IPS DF 4.7 (cell line): Measurements from ENCODE around the gene CATSPERD.

Source experiments
- DNase-seq: peaks from one replicate; pipeline ENCODE4 v3.0.0-alpha.2; 2013; ENCODE audit warnings: low spot score; ENCODE audit errors: extremely low read depth

Gene CATSPERD

GRCh38 chr19:5805462-5806132 lies 85.2 kb downstream of the CATSPERD start:
- no peak for DNase-seq

- DNase-seq = no peak
These were observed 85.7 kb downstream of the CATSPERD start for GRCh38 chr19:5806133-5806489.

DNA sequence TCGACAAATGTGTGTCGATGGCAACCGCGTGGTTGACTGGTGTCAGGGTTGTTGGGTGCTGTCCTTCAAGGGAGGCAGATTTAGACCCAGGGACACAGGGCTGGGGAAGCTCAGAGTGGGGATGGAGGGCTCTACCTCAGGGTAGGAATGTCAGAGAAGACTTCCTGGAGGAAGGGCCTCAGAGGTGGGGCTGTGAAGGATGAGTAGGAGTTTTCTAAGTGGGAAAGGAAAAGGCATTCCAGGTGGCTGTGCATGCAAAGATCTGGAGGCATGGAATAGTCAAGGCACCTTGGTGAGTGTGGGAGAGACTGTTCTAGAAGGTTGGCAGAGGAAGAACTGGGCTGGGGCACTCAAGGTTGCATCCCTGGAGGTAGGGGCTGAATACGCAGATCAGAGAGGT lies 86.5 kb downstream of the CATSPERD start:
- DNase-seq = no peak

DNA sequence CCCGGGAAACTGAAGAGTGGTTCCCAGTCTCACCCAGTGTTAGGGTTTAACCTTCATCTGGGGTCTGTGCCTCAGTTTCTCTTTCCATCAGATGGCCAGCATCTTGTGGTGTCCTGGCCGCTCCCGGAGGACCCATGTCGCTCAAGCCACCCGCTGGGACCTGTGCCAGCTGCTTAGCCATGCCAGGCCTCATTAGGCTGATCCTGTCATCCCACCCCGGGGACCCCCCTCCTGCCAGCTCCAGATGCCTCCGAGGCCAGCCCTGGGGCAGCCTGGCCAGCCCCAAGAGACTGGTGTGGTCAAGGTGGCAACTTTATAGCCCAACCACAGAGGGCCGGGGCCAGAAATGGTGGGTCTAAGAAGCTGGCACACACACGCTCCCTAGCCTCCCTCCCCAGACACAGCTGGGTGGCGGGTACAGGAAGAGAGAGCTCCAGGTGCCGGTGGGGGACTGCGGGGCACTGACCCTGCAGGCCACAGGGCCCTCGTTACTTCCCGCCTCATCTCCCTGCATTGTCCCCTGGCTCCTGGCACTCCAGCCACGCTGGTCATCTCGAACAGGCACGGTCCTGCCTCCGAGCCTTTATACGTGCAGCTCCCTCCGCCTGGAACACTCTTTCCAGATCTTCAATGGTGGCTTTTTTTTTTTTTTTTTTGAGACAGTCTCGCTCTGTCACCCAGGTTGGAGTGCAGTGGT lies 87.8 kb downstream of the CATSPERD start:
- no peak for DNase-seq

- DNase-seq = no peak
These were observed 88.6 kb downstream of the CATSPERD start for GRCh38 chr19:5809053-5809452.

DNA sequence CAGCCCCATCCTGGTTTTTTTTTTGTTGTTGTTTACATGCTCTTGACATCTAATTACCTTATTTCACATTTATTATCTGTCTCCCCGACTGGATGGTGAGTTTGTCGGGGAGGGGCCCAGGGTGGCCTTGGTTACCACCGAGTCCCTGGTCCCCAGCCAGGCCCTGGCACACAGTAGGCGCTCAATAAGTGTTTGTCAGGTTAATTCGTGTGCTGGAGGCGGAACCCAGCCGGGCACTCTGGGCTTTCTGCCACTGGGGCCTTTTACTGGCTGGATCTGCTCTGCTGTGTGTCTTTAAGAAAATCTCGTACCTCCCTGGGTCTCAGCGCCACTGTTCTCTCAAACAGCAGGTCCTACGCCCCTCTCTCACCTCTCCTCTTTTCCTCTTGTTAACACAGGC lies 89.0 kb downstream of the CATSPERD start:
- no peak for DNase-seq

DNA sequence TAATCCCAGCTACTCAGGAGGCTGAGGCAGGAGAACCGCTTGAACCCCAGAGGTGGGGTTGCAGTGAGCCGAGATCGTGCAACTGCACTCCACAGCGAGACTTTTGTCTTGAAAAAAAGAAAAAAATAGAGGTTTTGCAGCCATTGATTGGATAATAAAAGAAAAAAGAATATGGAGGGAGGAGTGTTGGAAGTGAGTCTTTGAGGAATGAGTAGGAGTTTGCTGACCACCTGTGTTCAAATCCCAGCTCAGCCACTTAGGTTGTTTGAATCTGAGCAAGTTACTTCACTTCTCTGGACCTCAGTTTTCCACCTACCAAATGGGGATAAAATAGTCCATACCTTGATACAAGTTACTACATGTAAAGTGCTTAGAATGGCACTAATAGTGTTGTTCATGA lies 90.7 kb downstream of the CATSPERD start:
- no peak for DNase-seq

DNA sequence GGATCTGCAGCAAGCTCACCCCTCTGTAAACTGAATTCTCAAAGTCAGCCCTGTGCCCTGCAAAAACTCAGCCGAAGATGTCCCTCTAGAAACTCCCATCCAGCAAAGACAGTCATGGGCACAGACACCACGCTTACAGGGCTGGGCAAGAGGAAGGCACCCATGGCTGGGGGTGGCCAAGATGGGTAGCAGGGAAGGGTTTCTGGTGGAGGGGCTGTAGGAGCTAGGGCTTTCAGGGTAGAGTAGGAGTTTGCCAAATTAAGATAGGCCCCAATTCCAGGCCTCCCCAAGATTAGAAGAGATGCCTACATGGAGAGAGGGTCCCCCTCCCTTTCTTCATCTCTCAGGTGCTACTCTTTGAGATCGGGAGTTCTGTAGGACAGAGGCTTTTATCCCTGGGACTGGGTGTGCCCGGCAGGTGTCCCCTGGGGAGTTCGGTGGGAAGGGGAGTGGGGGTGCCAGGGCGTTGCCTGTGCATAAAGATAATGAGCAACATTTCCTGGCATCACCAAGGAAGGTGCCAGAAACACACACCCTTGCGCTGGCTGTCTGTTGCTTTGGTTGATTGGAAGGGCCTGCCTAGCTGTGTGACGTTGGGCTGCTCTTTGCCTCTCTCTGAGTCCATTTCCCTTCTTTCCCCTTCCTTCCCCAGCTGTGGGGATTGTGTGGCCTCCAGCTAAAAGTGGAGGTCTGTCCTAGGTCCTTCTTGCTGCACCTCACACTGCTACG lies 93.8 kb downstream of the CATSPERD start:
- no peak for DNase-seq

- no peak for DNase-seq
These were observed 94.4 kb downstream of the CATSPERD start for GRCh38 chr19:5814852-5815246.

DNA sequence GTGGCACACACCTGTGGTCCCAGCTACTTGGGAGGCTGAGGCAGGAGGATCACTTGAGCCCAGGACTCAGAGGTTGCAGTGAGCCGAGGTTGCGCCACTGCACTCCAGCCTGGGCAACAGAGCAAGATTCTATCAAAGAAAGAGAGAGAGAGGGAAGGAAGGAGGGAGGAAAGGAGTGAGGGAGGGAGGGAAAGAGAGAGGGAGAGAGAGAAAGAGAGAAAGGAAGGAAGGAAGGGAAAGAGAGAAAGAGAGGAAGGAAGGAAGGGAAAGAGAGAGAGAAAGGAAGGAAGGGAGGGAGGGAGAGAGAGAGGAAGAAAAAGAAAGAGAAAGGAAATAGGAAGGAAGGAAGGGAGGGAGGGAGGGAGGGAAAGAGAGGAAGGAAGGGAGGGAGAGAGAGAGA lies 96.8 kb downstream of the CATSPERD start:
- DNase-seq = no peak

DNA sequence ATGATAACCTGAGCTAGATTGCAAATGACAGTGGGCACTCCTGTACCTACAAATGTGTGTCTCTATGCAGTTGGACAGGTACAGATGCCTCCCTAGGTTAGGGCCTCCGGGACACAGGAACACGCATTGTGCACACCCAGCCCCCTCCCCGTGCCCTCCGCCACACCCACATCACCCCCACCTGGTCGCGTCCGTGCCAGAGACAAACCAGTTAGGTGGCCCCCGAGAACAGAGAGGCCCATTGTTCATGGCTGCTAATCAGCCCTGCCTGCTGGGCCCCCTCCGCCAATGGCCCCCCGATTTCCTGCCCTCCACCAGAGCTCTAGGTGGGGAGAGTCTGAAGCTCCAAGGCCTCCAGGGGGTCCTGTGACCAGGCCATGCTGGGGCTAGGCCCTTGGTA lies 98.2 kb downstream of the CATSPERD start:
- no peak for DNase-seq

DNA sequence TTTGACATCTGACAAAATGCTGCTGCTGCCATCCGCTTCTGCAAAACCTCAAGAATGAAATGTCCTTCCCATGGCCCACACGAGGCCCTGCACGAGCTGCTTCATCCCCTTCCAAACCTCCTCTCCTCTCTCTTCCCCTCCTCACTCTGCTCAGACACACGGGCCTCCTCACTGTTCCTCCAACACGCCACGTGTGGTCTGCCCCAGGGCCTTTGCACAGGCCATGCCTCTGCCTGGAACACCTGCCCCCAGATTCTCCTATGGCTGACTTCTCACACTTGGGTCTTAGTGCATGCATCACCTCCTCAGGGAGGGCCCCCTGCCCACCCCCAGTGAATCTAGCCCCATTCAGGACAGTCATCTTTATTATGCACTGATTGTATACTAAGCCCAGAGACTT lies 100.3 kb downstream of the CATSPERD start:
- DNase-seq = no peak

GRCh38 chr19:5821521-5822180 lies 101.2 kb downstream of the CATSPERD start:
- DNase-seq = no peak

DNA sequence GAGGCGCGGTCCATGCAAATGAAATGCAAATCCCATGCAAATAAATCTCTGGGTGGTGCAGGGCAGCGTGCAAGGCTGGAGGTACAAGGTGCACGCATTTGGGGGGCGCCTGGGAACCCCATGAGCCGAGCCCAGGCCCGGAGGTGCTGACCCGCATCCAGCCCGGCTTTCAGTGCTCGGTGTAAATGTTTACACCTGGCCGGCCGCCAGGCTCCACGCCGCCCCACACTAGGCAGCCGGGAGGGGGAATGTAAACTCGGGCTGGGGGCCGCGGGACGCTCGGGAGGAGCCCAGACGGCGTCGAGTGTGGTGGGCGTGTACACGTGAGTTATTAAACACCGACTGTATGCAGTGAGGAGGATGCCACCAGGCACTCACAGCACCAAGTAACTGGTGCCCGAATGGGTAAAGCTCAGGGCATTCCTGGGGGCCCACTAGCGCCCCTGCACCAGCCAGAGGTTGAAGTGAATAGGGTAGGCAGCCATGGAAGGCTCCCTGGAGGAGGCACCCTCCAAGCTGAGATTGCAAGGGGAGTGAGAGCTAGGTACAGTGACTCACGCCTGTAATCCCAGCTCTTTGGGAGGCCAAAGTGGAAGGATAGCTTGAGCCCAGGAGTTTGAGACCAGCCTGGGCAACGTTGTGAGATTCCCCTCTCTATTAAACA lies 101.9 kb downstream of the CATSPERD start:
- DNase-seq = no peak

DNA sequence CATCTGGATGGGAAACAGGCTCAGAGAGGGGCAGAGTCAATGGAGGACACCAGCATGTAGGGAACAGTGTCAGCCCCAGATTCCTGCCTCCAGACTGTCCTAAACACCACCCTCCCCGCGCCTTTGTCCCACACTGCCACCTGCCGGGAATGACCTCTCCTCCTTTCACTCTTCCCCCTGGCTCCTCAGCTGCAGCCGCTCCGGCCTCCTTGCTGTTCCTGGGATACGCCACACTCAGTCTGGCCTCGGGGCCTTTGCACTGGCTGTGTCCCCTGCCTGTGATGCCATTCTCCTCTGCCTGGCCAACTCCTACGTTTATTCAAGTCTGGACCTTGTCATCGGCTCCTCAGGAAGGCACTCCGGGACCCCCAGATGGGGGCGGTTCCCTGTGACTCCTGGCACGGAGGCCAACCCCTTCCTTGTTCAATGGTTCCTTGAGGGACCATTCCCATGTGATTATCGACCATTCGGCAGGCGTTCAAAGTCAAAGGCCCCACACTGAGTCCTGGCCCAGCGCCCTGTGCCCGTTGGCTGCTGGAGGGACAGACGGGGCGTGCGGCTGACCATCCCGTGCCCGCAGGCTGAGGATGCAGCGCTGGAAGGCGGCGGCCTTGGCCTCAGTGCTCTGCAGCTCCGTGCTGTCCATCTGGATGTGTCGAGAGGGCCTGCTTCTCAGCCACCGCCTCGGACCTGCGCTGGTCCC lies 103.3 kb downstream of the CATSPERD start:
- DNase-seq = no peak

DNA sequence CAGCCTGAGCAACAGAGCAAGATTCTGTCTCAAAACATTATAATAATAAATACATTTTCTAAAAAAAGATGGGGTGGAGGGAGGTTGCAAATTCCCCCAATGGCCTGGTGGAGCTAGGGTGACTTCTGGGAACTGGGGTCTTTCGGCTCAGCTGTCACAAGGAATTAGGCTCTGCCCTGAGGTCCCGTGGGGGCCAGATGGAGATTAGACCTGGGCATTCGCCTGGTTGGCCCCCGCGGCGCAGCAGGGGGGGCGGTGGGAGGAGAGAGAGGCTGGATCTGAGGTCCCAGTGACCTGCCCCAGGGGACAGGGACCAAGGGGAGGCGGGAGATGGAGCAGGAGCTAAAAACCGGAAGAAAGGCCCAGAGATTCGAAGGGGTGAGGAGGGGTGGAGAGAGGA lies 104.3 kb downstream of the CATSPERD start:
- DNase-seq = no peak

DNA sequence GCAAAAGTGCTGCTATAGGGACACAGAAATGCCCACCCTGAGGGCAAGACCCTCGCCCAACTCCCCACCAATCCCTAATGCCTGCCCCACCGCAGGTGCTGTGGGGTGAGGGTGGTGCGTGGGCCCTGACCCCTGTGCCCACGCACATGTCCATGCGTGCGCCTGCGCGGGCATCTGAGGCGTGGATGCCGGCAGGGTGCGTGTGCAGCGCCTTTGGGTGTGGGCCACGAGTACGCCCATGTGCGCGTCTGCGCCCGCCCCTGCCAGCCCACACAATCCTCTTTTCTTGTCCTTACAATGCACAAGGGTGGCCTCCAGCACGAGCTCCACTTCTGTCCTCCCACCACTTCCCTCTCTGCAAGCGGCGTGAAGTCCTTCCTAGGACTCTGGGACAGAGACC lies 104.7 kb downstream of the CATSPERD start:
- DNase-seq = no peak

DNA sequence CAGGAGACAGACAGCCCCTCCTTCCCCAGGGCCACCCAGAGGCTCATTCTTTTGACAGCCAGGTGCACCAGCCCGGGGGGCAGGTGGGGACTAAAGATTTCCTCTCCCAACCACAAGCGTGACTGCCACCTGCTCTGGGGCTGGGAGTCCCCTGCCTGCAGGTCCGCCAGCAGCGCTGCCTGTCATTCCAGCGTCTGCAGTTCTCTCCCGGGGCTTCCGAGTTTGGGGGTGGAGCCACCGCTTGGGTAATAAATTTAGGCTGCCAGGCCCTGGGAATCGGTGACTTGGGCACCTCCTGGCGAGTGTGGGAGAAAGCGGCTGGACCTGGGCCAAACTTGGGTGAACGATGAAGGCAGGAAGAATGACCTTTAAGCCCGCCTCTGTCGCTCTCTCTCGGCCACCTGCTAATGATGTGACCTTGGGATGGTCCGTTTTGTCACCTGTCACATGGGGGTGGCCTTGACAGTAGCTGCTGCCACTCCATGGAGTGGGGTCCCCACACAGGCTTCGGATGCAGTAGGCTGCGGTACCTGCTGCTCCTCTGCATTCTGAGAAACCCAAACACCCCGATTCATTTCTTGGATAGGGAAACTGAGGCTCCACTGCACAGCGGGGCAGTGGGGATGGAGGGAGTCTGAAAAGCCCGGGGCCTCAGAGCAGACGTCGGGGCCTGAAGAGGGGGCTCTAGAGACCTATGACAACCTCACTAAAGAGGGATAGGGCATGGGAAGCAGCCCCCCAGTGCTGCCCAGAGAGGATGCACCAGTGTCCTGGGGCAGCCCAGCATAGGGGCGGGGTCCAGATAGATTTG lies 106.3 kb downstream of the CATSPERD start:
- no peak for DNase-seq

- DNase-seq = no peak
These were observed 107.0 kb downstream of the CATSPERD start for GRCh38 chr19:5827342-5827890.
